HG03457 (cell line): ENCODE measurements around the gene AKAP11.
A peak's percentile ranks its signal among the peaks of the same experiment; 100 is the strongest.

ENCODE experiments used
- ATAC-seq: cut with Tn5 transposase; IDR thresholded peaks from one replicate; pipeline ENCODE4 v1.9.1; 2021; ENCODE audit warnings: moderate number of reproducible peaks; ENCODE audit not compliant: unreplicated experiment

AKAP11 gene

DNA sequence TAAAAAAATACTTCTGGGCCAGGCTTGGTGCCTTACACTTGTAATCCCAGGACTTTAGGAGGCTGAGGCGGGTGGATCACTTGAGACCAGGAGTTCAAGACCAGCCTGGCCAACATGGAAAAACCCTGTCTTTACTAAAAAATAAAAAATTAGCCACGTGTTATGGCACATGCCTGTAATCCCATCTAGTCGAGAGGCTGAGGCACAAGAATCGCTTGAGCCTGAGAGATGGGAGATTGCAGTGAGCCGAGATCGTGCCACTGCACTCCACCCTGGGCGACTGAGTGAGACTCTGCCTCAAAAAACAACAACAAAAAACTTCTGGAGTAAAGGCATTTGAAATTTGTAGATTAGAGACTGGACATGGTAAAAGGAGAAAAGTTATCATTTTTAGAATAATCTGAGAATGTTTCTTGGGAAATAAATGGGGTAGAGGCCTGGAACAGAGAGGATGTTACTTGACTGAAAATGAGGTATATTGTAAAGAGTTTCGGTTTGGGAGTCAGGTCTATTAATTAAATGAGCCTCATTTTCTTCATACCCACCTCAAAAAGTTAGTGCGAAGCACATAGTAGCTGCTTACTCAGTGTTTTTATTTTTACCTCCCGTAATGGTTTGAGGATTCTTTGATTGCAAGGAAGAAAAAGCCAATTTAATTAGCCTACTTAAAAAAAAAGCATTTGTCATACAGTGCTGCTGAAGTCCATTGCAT is 2.6 kb downstream of the AKAP11 start:
- ATAC-seq, result no peak

DNA sequence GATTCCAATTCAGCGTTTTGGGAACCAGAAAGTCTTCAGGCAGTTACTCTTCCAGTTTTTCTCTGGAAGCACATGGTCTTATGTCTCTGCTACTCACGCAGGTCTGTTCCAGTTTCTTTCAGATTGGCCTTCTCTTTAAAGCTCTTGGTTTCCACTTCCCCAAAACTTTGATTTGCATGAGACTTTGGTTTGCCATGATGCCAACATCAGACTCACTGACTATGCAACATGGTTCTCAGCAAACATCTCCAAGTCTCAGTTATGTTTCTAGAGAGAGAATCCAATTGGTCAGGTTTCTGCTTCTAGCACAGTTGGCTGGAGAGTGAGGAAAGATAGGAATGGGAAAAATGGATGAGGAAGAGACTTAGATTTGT is 3.1 kb downstream of the AKAP11 start:
- ATAC-seq, result peak; percentile 23

DNA sequence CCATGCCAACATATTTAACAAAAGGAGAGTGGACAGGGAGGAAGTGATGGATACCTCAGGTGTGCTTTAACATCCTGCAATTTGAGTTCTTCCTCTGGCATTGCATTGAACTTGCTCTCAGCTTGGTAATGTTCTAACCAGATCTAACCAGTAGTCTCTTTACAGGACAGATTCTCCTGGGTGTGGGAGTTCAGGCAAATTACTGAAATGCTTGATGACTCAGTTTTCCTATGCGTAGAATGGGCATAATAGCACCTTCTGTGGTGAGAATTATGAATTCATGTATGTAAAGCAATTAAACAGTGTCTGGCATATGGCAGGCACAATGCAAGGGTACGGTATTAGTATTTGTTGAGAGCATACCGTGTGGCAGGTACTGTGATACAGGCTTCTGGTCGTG is 3.6 kb downstream of the AKAP11 start:
- ATAC-seq, result no peak

DNA sequence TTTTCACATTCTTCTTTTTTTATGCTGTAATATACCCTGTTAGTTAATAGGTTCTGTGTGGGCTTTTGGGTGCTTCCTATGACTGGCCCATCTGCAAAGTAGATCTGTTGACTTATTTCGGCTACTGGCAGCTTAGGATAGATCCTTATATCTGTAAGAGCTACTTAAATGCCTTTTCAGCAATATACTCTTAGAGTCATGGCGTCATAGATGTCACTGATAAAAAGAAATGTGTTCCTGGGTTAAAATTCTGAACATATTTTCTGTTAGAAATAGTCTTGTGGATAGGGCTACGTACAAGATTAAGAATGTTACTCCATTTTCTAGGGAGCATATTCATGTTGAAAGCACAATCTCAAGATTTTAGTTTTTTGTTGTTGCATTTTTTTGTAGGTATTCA is 4.7 kb downstream of the AKAP11 start:
- no peak for ATAC-seq

DNA sequence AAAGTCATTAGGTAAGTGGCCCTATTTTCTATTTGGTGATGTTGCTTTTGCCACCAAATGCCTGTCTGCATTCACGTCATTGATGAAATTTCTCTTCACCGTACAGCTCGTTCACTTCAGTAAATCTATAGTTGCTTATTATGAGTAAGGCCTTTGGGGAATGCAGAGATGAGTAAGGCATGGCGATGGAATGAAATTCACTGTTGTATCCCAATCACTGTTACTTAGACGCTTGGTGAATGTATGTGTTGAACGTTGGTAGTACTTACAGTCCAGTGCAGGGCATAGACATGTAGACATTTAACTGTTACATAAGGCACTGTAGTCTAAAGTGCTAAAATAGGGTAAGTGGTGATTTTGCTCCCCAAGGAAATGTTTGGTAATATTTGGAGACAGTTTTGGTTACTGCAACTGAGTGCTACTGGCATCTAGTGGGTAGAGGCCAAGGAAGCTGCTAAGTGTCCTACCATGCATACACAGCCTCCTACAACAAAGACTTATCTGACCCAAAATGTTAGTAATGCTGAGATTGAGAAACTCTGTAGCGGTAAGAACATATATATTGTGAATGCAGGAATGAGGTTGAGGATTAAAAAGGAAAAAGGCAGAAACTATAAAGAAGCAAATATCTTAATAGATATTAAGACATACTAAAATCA is 5.8 kb downstream of the AKAP11 start:
- no peak for ATAC-seq

DNA sequence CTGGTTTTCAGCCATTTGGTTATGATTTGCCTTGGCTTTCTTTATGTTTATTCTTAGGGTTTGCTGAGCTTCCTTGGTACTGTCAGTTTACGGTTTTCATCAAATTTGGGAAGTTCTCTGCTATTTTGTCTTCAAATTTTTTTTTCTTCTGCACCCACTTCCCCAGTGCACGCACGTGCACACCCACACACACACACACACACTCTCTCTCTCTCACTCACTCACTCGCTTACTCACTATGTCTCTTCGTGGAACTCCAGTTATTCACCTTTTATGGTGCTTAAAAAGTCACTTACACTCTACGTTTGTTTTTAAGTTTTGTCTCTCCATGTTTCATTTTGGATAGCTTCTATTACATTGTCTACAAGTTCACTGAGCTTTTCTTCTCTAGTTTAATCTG is 7.1 kb downstream of the AKAP11 start:
- ATAC-seq, result no peak

DNA sequence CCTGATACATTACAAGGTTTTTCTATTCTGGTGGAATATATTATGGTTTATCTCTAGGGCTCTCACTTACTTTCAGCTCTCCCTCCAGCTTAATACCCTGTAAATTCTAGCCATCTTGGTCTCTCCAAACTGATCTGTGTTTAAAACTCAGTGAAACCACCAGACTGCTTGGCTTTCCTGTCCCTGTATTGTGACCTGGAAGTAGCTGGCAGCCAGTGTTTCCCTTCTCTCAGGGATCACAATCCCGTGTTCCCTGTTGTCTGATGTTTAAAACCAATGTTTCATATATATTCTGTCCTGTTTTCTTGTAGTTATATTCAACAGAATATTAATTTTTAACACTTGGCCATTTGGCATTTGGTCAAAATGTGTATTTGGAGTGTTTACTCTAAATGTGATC is 8.0 kb downstream of the AKAP11 start:
- no peak for ATAC-seq

DNA sequence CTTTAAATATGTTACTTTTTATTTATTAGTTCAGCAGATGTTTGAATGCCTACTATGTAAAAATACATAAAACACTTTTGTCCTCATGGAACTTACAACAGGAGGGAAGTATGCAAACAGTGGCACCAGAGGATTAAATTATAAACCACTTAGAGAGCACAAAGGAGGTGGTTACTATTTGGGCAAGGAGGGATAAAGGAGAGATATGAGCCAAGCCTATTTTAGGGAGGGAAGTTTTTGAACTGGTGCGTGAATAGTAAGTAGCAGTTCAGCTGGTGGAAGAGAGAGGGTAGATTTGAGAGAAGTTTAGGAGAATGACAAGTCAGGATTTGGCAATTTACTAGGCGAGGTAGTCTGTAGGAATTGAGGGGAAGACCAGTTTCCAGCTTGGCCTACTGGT is 8.6 kb downstream of the AKAP11 start:
- no peak for ATAC-seq

DNA sequence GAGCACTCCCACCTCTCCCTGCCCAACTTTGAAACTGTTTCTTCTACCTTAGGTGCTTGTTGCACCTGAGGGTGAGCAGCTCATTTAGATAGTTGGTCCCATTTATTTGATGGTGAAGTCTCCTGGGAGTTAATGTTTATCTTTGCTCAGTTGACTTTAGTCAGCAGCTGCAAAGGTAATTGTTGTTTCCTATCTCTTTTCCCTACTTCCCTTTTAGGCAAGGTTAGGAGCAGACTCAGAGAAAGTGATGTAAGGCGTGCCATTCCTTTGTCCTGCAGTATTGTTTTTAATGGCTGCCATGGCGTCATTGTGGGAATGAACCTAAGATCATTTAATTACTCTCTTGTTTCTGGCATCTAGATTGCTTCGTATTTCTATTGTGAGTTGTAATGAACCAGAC is 11.6 kb downstream of the AKAP11 start:
- ATAC-seq, result no peak

DNA sequence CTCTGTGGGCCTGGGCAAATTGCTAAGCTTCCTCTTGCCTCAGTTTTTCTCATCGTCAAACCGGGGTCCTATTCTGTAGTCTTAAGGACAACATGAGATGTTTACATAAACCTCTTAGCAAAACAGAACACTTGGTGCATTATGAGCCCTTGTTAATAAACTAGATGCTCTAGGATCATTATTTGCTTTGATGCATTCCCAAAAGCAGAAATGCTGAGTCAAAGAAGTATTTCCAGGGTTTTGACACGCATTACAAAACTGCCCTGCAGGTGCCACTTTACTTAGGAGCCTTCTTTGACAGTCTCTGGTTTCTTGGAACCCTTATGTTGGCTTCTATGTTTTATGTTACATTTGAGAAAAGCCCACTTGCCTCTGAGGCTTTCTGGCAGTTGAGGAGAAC is 12.1 kb downstream of the AKAP11 start:
- no peak for ATAC-seq

DNA sequence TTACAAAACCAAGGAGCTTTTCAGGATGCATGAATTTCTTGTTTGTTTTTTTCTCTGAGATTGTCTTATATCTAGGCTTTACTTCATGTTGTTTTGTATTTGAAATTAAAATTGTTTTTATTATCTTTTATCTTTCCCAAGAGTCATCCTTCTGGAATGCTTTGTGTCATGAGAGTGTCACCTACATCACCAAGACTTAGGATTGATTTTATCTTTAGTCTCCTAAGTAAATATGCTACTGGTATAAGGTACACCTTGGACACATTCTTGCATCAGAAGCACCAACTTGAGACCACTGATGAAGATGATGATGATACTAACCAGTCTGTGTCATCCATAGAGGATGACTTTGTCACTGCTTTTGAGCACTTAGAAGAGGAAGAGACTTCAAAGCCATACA is 26.4 kb downstream of the AKAP11 start:
- ATAC-seq, result no peak

DNA sequence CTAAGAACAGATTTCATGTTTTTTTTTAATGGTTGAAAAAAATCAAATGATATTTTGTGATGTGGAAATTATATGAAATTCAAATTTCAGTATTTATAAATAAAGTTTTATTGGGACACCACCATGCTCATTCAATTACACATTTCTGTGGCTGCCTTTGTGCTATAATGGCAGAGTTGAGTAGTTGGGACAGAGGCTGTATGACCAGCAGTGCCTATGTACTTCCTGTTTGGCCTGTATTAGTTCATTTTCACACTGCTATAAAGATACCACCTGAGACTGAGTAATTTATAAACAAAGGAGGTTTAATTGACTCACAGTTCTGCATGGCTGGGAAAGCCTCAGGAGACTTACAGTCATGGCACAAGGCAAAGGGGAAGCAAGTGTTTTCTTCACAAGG is 33.6 kb downstream of the AKAP11 start:
- ATAC-seq, result no peak

DNA sequence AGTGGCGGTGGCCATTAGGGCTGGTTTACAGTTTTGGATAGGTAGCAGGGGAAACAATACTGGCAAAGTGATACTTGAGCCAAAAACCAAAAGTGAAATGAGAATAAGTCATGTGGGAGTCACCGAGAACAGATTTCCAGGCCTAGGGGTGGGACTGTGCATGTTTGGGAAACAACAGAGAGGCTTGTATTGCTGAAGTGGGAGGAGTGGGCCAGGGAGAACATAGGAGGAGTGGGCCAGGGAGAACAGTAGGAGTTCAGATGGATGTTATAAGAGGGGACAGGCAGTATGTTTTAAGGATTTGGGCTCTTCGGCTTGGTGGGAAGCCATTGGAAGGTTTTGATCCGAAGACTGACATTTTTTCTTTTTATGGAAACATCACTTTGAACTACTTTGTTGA is 35.5 kb downstream of the AKAP11 start:
- no peak for ATAC-seq

DNA sequence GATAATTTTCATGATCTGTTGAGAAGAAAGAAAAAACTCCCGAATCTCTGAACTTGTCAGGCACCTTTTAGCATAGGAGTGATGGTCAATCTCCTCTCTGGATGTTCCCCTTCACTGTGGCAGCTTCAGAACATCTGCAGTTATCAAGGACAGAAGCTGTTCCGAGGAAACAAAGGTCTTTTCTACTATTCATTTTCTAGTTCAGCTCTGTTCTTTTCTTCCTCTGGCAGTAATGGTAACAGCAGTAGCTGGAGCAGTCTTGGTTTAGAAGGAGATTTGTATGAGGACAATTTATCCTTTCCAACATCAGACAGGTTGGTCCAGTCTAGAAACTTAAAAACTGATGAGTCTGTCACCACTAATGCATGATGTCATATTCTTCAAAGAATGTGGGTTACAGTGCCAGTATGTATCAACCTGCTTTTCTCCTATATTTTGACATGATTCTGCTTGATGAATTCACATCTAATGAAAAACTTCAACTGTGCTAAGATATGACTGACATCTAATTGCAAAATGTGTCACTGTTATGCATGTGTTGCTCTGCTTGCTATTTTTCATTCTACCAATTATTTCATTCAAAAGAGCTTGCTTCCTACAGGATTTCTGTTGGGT is 41.0 kb downstream of the AKAP11 start:
- ATAC-seq, result no peak

DNA sequence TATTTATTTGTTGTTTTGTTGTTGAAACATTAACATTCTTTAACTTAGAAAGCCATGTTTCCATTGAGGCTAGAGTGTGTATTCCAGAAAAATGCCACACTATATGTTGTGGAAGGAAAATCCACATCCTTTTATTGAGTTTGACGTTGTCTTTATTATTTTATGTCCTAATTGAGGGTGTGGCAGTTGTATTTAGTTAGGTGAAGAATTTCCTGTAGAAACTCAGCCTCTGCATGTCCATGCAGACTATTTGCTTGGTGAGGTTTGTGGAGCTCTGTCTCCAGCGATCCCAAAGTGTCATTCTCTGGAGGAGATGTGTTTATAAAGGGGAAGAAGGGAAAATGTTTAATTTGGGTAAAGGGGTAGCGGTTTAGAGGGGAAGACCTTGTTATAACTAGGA is 46.6 kb downstream of the AKAP11 start:
- no peak for ATAC-seq

DNA sequence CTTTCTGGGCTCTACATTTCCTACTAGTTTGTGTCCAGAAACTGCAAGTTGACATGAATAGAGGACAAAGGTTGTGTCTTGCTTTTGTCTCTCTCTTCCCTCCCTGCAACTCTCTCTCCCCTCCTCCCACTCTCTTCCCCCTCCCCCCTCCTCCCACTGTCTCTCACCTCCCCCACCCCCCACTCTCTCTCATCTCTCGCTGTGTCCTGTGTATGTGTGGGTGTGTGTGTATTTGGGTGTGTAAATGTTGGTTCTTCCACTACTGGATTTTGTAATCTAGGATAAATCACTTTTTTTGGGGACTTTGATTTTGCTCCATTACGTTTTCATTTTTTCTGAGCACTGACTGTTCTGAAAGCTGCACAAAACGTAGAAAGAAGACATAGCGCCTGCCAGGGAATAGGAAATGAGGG is 48.4 kb downstream of the AKAP11 start:
- no peak for ATAC-seq

DNA sequence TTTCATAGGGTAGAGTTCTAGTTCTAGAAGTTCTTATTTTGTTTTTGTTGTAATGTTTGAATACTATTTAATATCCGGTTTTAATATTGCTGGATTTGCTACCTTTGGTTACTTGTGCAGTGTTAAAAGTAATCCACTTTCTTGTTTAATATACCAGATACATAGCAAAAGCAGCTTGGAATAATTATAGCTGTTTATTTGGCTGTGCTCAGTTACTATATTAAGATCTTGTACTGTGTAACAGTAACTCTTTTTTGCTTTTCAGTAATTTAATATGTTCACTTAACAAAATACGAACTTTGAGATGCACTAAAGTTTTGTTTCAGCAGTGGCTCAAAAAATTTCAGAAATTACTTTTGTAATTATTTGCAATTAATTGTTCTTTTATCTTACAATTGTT is 50.9 kb downstream of the AKAP11 start:
- ATAC-seq, result no peak

DNA sequence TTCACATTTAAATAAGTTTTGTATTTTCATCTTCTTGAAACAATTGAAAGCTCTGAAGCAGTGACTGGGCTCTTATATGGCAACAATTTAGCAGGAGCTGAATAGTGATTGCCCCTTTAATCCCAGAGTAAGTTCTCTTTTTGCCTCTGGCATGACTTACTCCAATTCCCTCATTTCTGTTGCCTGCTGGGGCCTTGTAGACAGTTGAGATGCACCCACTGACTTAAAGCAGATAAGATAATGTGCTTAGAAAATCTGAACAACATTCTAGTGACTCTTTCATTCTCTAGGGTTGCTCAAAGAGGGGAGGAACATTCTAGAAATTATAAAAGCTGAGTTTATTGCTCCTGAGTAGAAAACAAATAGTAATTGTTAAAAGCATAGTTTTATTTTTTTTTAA is 52.8 kb downstream of the AKAP11 start:
- no peak for ATAC-seq

DNA sequence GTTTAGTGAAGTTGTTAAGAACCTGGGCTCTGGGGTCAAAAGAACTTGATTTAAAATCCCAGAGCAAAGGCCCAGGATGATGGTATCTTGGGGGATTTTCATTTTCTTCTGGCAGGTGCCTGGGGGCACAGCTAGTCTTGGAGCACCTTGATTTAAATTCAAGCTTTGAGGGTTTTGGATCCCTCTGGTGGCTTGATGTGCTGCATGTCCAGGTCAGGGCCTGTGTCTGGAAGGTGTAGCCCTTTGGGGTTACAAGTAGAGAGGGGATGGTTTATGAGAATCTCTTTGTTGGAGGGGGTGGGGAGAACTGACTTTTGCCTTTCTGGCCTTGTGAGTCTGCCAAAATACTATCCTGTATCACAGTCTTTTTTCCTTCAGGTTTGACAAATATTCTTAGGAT is 55.8 kb downstream of the AKAP11 start:
- no peak for ATAC-seq

DNA sequence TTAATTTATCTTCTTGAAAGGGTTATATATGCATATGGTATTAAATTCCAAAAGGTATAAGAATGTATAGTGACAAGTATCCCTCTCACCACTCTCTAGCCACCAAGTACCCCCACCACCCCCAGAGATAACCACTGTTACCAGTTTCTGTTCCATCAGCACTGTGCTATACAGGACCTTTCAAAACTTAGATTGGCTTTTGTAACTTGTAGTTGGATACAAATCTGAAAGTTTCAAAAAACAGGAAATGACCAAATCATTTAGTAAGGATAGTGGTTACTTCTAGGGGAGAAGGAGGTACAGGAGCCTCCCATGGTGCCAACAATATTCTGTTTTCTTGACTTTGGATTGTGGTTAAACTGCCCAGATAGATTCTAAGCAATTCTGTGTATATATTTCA is 56.7 kb downstream of the AKAP11 start:
- ATAC-seq, result no peak

DNA sequence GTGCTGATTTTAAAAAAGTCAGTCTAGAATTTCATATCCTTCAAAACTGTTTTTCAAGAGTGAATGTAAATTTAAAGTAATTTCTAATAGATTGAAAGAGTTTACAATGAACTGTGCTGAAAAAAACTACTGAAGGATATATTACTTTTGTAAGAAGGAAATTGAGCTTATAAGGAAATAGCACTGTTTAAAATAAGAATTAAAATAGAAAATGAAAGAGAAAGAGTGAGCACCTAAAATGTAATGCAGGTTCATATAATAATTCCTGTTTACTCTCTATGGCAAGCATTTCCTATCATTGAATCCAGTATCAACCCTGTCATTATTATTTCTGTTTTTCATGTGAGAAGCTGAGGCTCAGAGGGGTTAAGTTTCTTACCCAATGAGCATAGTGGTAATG is 57.3 kb downstream of the AKAP11 start:
- no peak for ATAC-seq

DNA sequence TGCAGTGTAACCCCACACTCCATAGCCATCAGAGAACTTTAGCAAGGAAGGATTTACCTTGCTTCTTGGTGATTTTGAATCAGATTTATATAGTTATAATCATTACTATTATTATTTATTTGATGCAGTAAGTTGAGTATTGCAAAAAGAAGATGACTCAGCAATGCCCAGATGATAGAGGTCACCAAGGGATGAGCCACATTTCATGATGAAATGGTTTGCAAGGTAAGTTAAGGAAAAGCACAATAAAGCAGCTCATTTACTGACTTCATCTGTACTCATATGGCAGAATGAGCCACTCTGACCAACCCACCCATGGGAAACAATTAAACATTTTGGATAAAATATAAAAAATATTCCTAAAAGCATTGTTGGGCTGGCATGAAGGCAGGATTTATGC is 59.1 kb downstream of the AKAP11 start:
- no peak for ATAC-seq
